CD8-positive, alpha-beta memory T cell (primary cell): ENCODE data around the gene ECPAS. TPM values are rescaled to one million over a fixed set of nuclear protein-coding genes. Genes with fewer than 3 reads are reported as not detected.

ENCODE experiments used
- CTCF ChIA-PET: fragments of 350-600 bp; sonication (Branson Sonifier 250); formaldehyde crosslinking; loops from one replicate; lab custom pipeline; 2021; ENCODE audit warnings: antibody characterized with exemption; lab: Charles Lee
- POLR2A ChIA-PET: fragments of 350-600 bp; sonication (Branson Sonifier 250); formaldehyde crosslinking; loops from one replicate; lab custom pipeline; 2021; ENCODE audit warnings: antibody characterized with exemption; lab: Charles Lee
- DNase-seq, 5 donors: peaks; one replicate each; pipeline versions ENCODE4 v3.0.0 to v3.0.0-alpha.2; 2020 to 2022; ENCODE audit warnings: mixed read lengths in 1 of 5
- H3K27ac ChIP-seq: one replicate; pipeline ENCODE4 v1.7.0; 2013; ENCODE audit warnings: low read depth, mild to moderate bottlenecking, low read length, moderate library complexity
- H3K27me3 ChIP-seq: 2 replicates; pipeline ENCODE4 v1.7.0; 2013; ENCODE audit warnings: low read length, mild to moderate bottlenecking; ENCODE audit not compliant: insufficient read depth, poor library complexity, severe bottlenecking
- H3K36me3 ChIP-seq: 2 replicates; pipeline ENCODE4 v1.7.0; 2013; ENCODE audit warnings: mild to moderate bottlenecking, low read length, moderate library complexity; ENCODE audit not compliant: insufficient read depth
- H3K4me1 ChIP-seq: 2 replicates; pipeline ENCODE4 v1.7.0; 2013; ENCODE audit warnings: mild to moderate bottlenecking, low read length, moderate library complexity; ENCODE audit not compliant: insufficient read depth
- H3K4me3 ChIP-seq: 2 replicates; pipeline ENCODE4 v1.7.0; 2013; ENCODE audit warnings: mild to moderate bottlenecking, low read length
- H3K9me3 ChIP-seq: 2 replicates; pipeline ENCODE4 v1.7.0; 2013; ENCODE audit warnings: mild to moderate bottlenecking, low read length
- H3K27ac Mint-ChIP-seq, 8 donors: one replicate each; pipeline ENCODE4 v1.8.0; 2020 to 2021; ENCODE audit warnings: mixed read lengths in 8 of 8, mild to moderate bottlenecking in 6 of 8, inconsistent platforms in 3 of 8, moderate library complexity in 3 of 8
- H3K27me3 Mint-ChIP-seq, 2 donors: one replicate each; pipeline ENCODE4 v1.8.0; 2020 to 2021; ENCODE audit warnings: mixed read lengths in 2 of 2, mild to moderate bottlenecking in 1 of 2, moderate library complexity in 1 of 2
- H3K36me3 Mint-ChIP-seq, 3 donors: one replicate each; pipeline ENCODE4 v1.8.0; 2020 to 2021; ENCODE audit warnings: mixed read lengths in 3 of 3, inconsistent platforms in 1 of 3, mild to moderate bottlenecking in 1 of 3
- H3K4me1 Mint-ChIP-seq, 3 donors: one replicate each; pipeline ENCODE4 v1.8.0; 2020 to 2021; ENCODE audit warnings: mixed read lengths in 3 of 3, inconsistent platforms in 1 of 3, mild to moderate bottlenecking in 1 of 3
- H3K4me3 Mint-ChIP-seq, 7 donors: one replicate each; pipeline ENCODE4 v1.8.0; 2020 to 2021; ENCODE audit warnings: mixed read lengths in 7 of 7, mild to moderate bottlenecking in 6 of 7, moderate library complexity in 4 of 7, inconsistent platforms in 2 of 7
- H3K9me3 Mint-ChIP-seq, 5 donors: one replicate each; pipeline ENCODE4 v1.8.0; 2020 to 2022; ENCODE audit warnings: mixed read lengths in 5 of 5, mild to moderate bottlenecking in 3 of 5, moderate library complexity in 2 of 5, inconsistent platforms in 1 of 5
- polyA plus RNA-seq: library from polyadenylated mRNA; unstranded; fragments of 300-500 nt; fragmentation: Illumina TruSeq; gene quantifications from one replicate; pipeline ENCODE4 v1.2.3, GENCODE V29; 2021
- total RNA-seq, 2 experiments: library from RNA; stranded (reverse); gene quantifications; one replicate each; pipeline ENCODE4 v1.2.3, GENCODE V29; 2021

Gene ECPAS
- total RNA-seq (10 to 100 TPM; 86.4 to 92.8 TPM), polyA plus RNA-seq (16.5 TPM)

GRCh38 chr9:111483858-111484571, at the start of gene ECPAS:
TSS of gene ECPAS (minus strand) at chr9:111484383. CDS start at chr9:111472918, 11,465 bp downstream.
- Mint-ChIP-seq H3K4me3 (peak within 1 kb of the TSS; percentile 81 to 95 (median 89)), H3K4me1 (peaks cover 27 to 41% (median 36%) of the 10 kb centered on the region in 3 donors), H3K36me3 (peaks cover 0 to 11% (median 0%) of the 10 kb centered on the region in 3 donors), H3K27ac (peak within 1 kb of the TSS; percentile 76 to 96 (median 94)), H3K27me3 (peaks cover 2 to 4% of the 10 kb centered on the region in 2 donors), H3K9me3 (peaks cover 0 to 1% (median 0%) of the 10 kb centered on the region in 5 donors)
- DNase-seq: peak; percentile 50 to 76 (median 70)
- ChIA-PET POLR2A (interaction anchor here (1.4 to 2.4 kb wide), 2 partner anchors 41 to 147 kb away, joined by 4 to 18 read pairs; partner anchors contain the start of genes DNAJC25 and ZNF483), CTCF (no interaction called here)
- Histone ChIP-seq H3K27me3 (no peaks in the 10 kb centered on the region), H3K36me3 (no peaks in the 10 kb centered on the region), H3K4me1 (peaks cover 13% of the 10 kb centered on the region), H3K9me3 (no peaks in the 10 kb centered on the region), H3K27ac (peak within 1 kb of the TSS; percentile 86), H3K4me3 (peak within 1 kb of the TSS; percentile 49)

- H3K4me3 ChIP-seq: no peak overlapping the region
- DNase-seq: no peak
- POLR2A ChIA-PET: no interaction called here
- H3K4me1 Mint-ChIP-seq: no peaks in the 10 kb centered on the region
- no peak overlapping the region for H3K27ac Mint-ChIP-seq
- H3K4me1 ChIP-seq: no peaks in the 10 kb centered on the region
- H3K9me3 Mint-ChIP-seq: peaks cover 11 to 48% (median 33%) of the 10 kb centered on the region in 5 donors
- no peaks in the 10 kb centered on the region for H3K27me3 Mint-ChIP-seq
- no peak overlapping the region for H3K27ac ChIP-seq
- no peak overlapping the region for H3K4me3 Mint-ChIP-seq
- CTCF ChIA-PET: no interaction called here
- peaks cover 23 to 63% (median 63%) of the 10 kb centered on the region in 3 donors for H3K36me3 Mint-ChIP-seq
- H3K36me3 ChIP-seq: no peaks in the 10 kb centered on the region
- H3K27me3 ChIP-seq: no peaks in the 10 kb centered on the region
- H3K9me3 ChIP-seq: peaks cover 5% of the 10 kb centered on the region
These were observed 49.1 kb upstream of the ECPAS start for GRCh38 chr9:111533099-111533790.

DNA sequence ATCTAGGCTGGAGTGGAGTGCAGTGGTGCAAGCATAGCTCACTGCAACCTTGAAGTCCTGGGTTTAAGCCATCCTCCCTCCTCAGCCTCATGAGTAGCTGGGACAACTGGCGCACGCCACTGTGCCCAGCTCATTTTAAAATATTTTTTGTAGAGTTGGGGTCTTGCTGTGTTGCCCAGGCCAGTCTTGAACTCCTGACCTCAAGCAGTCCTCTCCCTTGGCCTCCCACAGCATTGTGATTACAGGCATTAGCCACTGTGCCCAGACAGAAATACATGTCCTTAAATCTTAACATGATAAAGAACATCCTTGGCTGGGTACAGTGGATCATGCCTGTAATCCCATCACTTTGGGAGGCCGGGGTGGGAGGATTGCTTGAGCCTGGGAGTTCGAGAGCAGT, 47.5 kb upstream of the ECPAS start:
- H3K27me3 ChIP-seq: no peaks in the 10 kb centered on the region
- H3K36me3 Mint-ChIP-seq: peaks cover 23 to 61% (median 52%) of the 10 kb centered on the region in 3 donors
- no peaks in the 10 kb centered on the region for H3K27me3 Mint-ChIP-seq
- H3K27ac ChIP-seq: no peak overlapping the region
- peaks cover 0 to 8% (median 7%) of the 10 kb centered on the region in 3 donors for H3K4me1 Mint-ChIP-seq
- H3K4me3 Mint-ChIP-seq: no peak overlapping the region
- no peaks in the 10 kb centered on the region for H3K36me3 ChIP-seq
- ChIA-PET POLR2A (no interaction called here), CTCF (no interaction called here)
- H3K9me3 Mint-ChIP-seq: peaks cover 7 to 33% (median 24%) of the 10 kb centered on the region in 5 donors
- no peak overlapping the region for H3K27ac Mint-ChIP-seq
- H3K4me3 ChIP-seq: no peak overlapping the region
- peaks cover under 1% of the 10 kb centered on the region for H3K9me3 ChIP-seq
- H3K4me1 ChIP-seq: no peaks in the 10 kb centered on the region
- no peak for DNase-seq

DNA sequence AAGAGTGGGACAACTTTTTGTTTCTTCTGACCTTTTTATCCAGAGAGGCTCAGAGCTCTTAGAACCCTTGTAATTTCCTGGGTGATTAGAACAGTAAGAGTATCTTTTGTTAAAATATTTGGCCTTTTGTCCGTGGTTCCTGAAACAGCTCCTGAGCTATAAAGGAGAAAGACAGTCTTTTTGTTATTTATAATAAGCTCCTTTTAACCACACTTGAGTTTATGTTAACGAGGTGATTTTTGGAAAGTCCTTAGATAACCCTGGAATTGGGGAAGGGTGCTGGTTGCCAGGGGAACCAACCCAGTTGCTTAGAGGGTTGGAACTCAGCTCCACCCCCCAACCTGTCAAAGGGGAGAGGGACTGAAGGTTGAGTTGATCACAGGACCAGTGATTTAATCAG, 45.6 kb upstream of the ECPAS start:
- H3K4me3 ChIP-seq: no peak overlapping the region
- H3K9me3 ChIP-seq: no peaks in the 10 kb centered on the region
- POLR2A ChIA-PET: no interaction called here
- H3K4me1 ChIP-seq: peaks cover 9% of the 10 kb centered on the region
- CTCF ChIA-PET: no interaction called here
- H3K27me3 Mint-ChIP-seq: no peaks in the 10 kb centered on the region
- no peaks in the 10 kb centered on the region for H3K27me3 ChIP-seq
- no peaks in the 10 kb centered on the region for H3K36me3 ChIP-seq
- H3K27ac Mint-ChIP-seq: no peak overlapping the region
- H3K4me1 Mint-ChIP-seq: peaks cover 12 to 24% (median 21%) of the 10 kb centered on the region in 3 donors
- peaks cover 16 to 52% (median 39%) of the 10 kb centered on the region in 3 donors for H3K36me3 Mint-ChIP-seq
- H3K9me3 Mint-ChIP-seq: peaks cover 4 to 23% (median 16%) of the 10 kb centered on the region in 5 donors
- H3K27ac ChIP-seq: no peak overlapping the region
- no peak for DNase-seq
- H3K4me3 Mint-ChIP-seq: no peak overlapping the region

DNA sequence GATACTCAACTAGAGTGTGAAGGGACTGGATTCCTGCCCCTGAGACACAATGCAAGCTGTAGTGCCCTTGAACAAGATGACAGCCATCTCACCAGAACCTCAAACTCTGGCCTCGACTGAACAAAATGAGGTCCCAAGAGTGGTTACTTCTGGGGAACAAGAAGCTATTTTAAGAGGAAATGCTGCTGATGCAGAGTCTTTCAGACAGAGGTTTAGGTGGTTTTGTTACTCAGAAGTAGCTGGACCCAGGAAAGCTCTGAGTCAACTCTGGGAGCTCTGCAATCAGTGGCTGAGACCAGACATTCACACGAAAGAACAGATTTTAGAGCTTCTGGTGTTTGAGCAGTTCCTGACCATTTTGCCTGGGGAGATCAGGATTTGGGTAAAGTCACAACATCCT, 43.2 kb upstream of the ECPAS start:
- no peak for DNase-seq
- H3K4me3 ChIP-seq: no peak overlapping the region
- POLR2A ChIA-PET: no interaction called here
- Mint-ChIP-seq H3K4me3 (no peak overlapping the region), H3K36me3 (peaks cover 7 to 32% (median 16%) of the 10 kb centered on the region in 3 donors), H3K9me3 (peaks cover 0 to 3% (median 2%) of the 10 kb centered on the region in 5 donors), H3K27ac (peak overlapping the region in 5 of 8 donors; percentile 5 to 67 (median 25)), H3K27me3 (peaks cover 0 to 2% of the 10 kb centered on the region in 2 donors), H3K4me1 (peaks cover 18 to 31% (median 30%) of the 10 kb centered on the region in 3 donors)
- no peak overlapping the region for H3K27ac ChIP-seq
- H3K9me3 ChIP-seq: no peaks in the 10 kb centered on the region
- H3K36me3 ChIP-seq: no peaks in the 10 kb centered on the region
- peaks cover 9% of the 10 kb centered on the region for H3K4me1 ChIP-seq
- no peaks in the 10 kb centered on the region for H3K27me3 ChIP-seq
- CTCF ChIA-PET: no interaction called here

DNA sequence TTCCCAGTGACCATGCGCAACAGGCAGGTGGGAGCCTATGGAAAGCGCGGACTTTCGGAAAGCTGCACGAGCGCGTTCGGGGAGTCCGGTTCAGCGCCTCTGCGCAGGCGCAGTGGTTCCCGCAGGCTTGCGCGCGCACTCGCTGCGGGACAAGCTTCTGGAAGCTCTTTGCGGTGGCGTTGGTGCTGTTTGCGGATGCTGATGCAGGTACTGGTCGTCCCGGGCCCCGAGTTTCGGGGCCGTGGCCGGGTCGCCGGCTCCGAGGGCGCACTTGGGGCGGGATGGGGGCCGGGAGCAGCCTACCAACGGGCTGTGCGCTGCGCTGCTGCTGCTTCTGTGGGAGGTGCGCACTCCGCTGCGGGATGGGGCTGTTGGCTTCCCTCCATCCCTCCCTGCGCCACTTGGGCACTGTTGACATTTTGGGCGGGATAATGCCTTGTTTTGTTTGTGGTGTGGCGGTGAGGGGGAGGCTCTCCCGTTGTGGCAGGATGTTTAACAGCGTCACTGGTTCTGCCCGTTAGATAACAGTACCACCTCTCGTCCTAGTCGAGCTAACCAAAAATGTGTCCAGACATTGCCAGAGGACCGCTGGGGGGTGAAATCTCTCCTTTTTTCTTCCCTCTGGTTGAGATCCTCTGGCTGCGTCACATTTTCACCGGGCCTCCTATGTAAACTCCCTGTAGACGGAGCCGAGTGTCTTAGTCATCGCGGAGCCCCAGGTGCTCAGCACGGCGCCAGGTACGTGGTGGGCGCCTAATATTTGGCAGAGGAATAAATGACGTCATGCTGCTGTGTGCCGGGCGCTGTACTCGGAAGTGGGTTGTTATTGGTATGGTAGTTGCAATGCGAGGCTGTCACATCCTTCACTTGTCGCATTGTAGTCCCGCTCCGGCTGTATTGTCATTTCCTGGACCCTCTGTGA, 41.1 kb upstream of the ECPAS start, which contains the start of gene ZNF483:
Gene ZNF483, plus strand, starts transcription at position 124 of the 922 bp plus-strand sequence. CDS start 2,217 bp downstream, outside the sequence.
- H3K27me3 ChIP-seq: no peaks in the 10 kb centered on the region

GRCh38 chr9:111524731-111525055, 40.5 kb upstream of the ECPAS start:
- peak overlapping the region; percentile 83 for H3K27ac ChIP-seq
- peak overlapping the region in 7 of 8 donors; percentile 60 to 99 (median 89) for H3K27ac Mint-ChIP-seq
- H3K4me1 ChIP-seq: peaks cover 9% of the 10 kb centered on the region
- H3K9me3 Mint-ChIP-seq: no peaks in the 10 kb centered on the region
- H3K36me3 ChIP-seq: no peaks in the 10 kb centered on the region
- H3K9me3 ChIP-seq: no peaks in the 10 kb centered on the region
- H3K4me1 Mint-ChIP-seq: peaks cover 18 to 31% (median 30%) of the 10 kb centered on the region in 3 donors
- no peak for DNase-seq
- H3K4me3 Mint-ChIP-seq: peak overlapping the region; percentile 93 to 98 (median 97)
- H3K27me3 Mint-ChIP-seq: peaks cover 2 to 9% of the 10 kb centered on the region in 2 donors
- no peaks in the 10 kb centered on the region for H3K27me3 ChIP-seq
- POLR2A ChIA-PET: interaction anchor here (0.6 to 3.6 kb wide), 3 partner anchors 19 to 652 kb away, joined by 3 to 18 read pairs (median 3); partner anchors contain the start of gene ECPAS
- H3K36me3 Mint-ChIP-seq: peaks cover 3 to 17% (median 10%) of the 10 kb centered on the region in 3 donors
- CTCF ChIA-PET: interaction anchor here (1.4 kb wide), 1 partner anchor 42 kb away, joined by 4 read pairs; no protein-coding TSS in a partner anchor
- peak overlapping the region; percentile 93 for H3K4me3 ChIP-seq

More for the DNA sequence above, 41.1 kb upstream of the ECPAS start, which contains the start of gene ZNF483:
- Mint-ChIP-seq H3K4me3 (peak within 1 kb of the TSS; percentile 93 to 98 (median 97)), H3K36me3 (peaks cover 5 to 21% (median 12%) of the 10 kb centered on the region in 3 donors), H3K27ac (peak within 1 kb of the TSS; percentile 84 to 99 (median 98)), H3K9me3 (no peaks in the 10 kb centered on the region), H3K4me1 (peaks cover 18 to 31% (median 30%) of the 10 kb centered on the region in 3 donors), H3K27me3 (peaks cover 2 to 5% of the 10 kb centered on the region in 2 donors)
- peaks cover 9% of the 10 kb centered on the region for H3K4me1 ChIP-seq
- DNase-seq: peak; percentile 47 to 87 (median 72)
- ChIA-PET POLR2A (interaction anchor here (0.6 to 3.6 kb wide), 3 partner anchors 20 to 651 kb away, joined by 3 to 18 read pairs (median 3); partner anchors contain the start of gene ECPAS), CTCF (interaction anchor here (1.4 kb wide), 1 partner anchor 43 kb away, joined by 4 read pairs; no protein-coding TSS in a partner anchor)
- no peaks in the 10 kb centered on the region for H3K36me3 ChIP-seq
- no peaks in the 10 kb centered on the region for H3K9me3 ChIP-seq
- peak within 1 kb of the TSS; percentile 93 for H3K4me3 ChIP-seq
- H3K27ac ChIP-seq: peak within 1 kb of the TSS; percentile 83
